Measurements from ENCODE around the gene GNA12. TPM values are rescaled to one million over a fixed set of nuclear protein-coding genes. Genes with fewer than 3 reads are reported as not detected.

Gene GNA12
- total and polyA plus RNA-seq, 10 of the 15 experiments (the other 5 are each of a cell fraction or from before 2014, with no cell fraction given) = 1.9 to 51.8 (median 12.6) TPM

DNA sequence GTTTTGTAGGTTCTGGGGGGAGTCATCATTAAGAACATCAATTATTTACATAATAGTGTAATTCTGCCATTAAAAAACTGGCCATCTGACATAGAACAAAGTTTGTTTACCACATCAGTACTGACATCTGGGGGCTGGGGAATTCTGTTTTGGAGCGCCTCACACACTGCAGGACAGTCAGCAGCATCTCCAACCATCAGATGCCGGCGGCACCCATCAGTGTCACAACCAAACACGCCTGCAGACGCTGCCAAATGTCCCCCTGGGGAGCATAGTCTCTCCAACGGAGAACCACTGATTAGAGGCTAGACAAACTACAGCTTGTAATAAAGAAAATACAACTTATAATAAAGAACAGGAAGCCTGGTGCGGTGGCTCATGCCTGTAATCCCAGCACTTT is 26.0 kb downstream of the GNA12 start:
- H3K36me3 ChIP-seq (ENCODE audit: control insufficient read depth in 2 of 2, insufficient read depth in 2 of 2, low read length in 1 of 2) = no peaks in the 10 kb centered on the region; a peak in 1 of 4 replicates
- H3K79me2 ChIP-seq (ENCODE audit: control insufficient read depth, insufficient read depth, low read length) = peaks cover 6% of the 10 kb centered on the region
- BruUV-seq (replicated peaks) = no TSS peak
- H4K20me1 ChIP-seq (ENCODE audit: control insufficient read depth, insufficient read depth) = no peaks in the 10 kb centered on the region
- H2AFZ ChIP-seq (ENCODE audit: control insufficient read depth, low read depth, low read length) = no peak overlapping the region
- H3K27ac ChIP-seq (ENCODE audit: control insufficient read depth, insufficient read depth) = no peak overlapping the region
- no peak overlapping the region for H3K4me2 ChIP-seq (ENCODE audit: control insufficient read depth, insufficient read depth)
- intact Hi-C loops (cut with micrococcal nuclease; ENCODE audit: unreplicated experiment) (no loop called here), in situ Hi-C loops (cut with MboI) (no loop called here)
- SMC1A ChIA-PET (ENCODE audit: uncharacterized antibody, unreplicated experiment) = interaction anchor here (2.8 to 4.0 kb wide), 2 partner anchors 19 to 60 kb away, joined by 13 to 24 read pairs; no protein-coding TSS in a partner anchor
- ATAC-seq (no peak), FAIRE-seq (no peak), DNase-seq (ENCODE audit: low read depth, low spot score) (no peak)
- no peak overlapping the region for H3K9ac ChIP-seq (ENCODE audit: control insufficient read depth, insufficient read depth, low read length)
- peaks cover 35% of the 10 kb centered on the region for H3K4me1 ChIP-seq (ENCODE audit: control insufficient read depth, insufficient read depth, low read length)
- POLR2A ChIA-PET = interaction anchor here (3.4 kb wide), 1 partner anchor 18 kb away, joined by 17 read pairs; no protein-coding TSS in a partner anchor
- 88% methylated on average over 7 of the region's 7 CpGs for WGBS (ENCODE audit: insufficient coverage, insufficient replicate concordance, low lambda C conversion rate, missing lambda C conversion rate)
- CTCF ChIA-PET = interaction anchor here (5.0 kb wide), 1 partner anchor 108 kb away, joined by 30 read pairs; no protein-coding TSS in a partner anchor
- RAD21 ChIA-PET (ENCODE audit: unreplicated experiment) = interaction anchor here (3.0 kb wide), 1 partner anchor 60 kb away, joined by 12 read pairs; no protein-coding TSS in a partner anchor
- H3K9me3 ChIP-seq (replicated peaks; ENCODE audit: control insufficient read depth, insufficient read depth, low read length) = no peaks in the 10 kb centered on the region
- H3K27me3 ChIP-seq (replicated peaks in 1 of 2; ENCODE audit: control insufficient read depth in 2 of 2, insufficient read depth in 2 of 2, low read length in 1 of 2) = no peaks in the 10 kb centered on the region
- no peak overlapping the region for H3K4me3 ChIP-seq
- no peak for TF ChIP-seq POLR2AphosphoS5 (IDR thresholded peaks at IDR 0.05; ENCODE audit: low read length)
- TF ChIP-seq RBBP5 (conservative IDR thresholded peaks at IDR 0.05) = no peak
- TF ChIP-seq ZNF24 (IDR thresholded peaks at IDR 0.05) = no peak
- no peak for TF ChIP-seq ELK1 (IDR thresholded peaks at IDR 0.05; ENCODE audit: low read depth, low read length)
- TF ChIP-seq STAT1 (conservative IDR thresholded peaks at IDR 0.05) = no peak
- TF ChIP-seq ESRRA (IDR thresholded peaks at IDR 0.05; ENCODE audit: low read length) = no peak
- TF ChIP-seq HDGF (IDR thresholded peaks at IDR 0.05) = no peak
- TF ChIP-seq E2F8 (IDR thresholded peaks at IDR 0.05; ENCODE audit: low read depth, partially characterized antibody) = no peak
- TF ChIP-seq RFX5 (IDR thresholded peaks at IDR 0.05; ENCODE audit: low read depth, low read length) = no peak
- no peak for TF ChIP-seq BRCA1 (IDR thresholded peaks at IDR 0.05; ENCODE audit: low read depth, low read length)
- TF ChIP-seq, protein P1, sequence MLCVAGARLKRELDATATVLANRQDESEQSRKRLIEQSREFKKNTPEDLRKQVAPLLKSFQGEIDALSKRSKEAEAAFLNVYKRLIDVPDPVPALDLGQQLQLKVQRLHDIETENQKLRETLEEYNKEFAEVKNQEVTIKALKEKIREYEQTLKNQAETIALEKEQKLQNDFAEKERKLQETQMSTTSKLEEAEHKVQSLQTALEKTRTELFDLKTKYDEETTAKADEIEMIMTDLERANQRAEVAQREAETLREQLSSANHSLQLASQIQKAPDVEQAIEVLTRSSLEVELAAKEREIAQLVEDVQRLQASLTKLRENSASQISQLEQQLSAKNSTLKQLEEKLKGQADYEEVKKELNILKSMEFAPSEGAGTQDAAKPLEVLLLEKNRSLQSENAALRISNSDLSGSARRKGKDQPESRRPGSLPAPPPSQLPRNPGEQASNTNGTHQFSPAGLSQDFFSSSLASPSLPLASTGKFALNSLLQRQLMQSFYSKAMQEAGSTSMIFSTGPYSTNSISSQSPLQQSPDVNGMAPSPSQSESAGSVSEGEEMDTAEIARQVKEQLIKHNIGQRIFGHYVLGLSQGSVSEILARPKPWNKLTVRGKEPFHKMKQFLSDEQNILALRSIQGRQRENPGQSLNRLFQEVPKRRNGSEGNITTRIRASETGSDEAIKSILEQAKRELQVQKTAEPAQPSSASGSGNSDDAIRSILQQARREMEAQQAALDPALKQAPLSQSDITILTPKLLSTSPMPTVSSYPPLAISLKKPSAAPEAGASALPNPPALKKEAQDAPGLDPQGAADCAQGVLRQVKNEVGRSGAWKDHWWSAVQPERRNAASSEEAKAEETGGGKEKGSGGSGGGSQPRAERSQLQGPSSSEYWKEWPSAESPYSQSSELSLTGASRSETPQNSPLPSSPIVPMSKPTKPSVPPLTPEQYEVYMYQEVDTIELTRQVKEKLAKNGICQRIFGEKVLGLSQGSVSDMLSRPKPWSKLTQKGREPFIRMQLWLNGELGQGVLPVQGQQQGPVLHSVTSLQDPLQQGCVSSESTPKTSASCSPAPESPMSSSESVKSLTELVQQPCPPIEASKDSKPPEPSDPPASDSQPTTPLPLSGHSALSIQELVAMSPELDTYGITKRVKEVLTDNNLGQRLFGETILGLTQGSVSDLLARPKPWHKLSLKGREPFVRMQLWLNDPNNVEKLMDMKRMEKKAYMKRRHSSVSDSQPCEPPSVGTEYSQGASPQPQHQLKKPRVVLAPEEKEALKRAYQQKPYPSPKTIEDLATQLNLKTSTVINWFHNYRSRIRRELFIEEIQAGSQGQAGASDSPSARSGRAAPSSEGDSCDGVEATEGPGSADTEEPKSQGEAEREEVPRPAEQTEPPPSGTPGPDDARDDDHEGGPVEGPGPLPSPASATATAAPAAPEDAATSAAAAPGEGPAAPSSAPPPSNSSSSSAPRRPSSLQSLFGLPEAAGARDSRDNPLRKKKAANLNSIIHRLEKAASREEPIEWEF (IDR thresholded peaks at IDR 0.05; ENCODE audit: insufficient replicate concordance, low read depth, low read length) = no peak
- TF ChIP-seq CBX3 (IDR thresholded peaks at IDR 0.05; ENCODE audit: borderline replicate concordance, low read depth) = no peak
